ENCODE measurements around the gene DDIT4.
"Not testable (repeated sequence)": the region's sequence is repeated elsewhere in the genome, so short reads cannot be mapped to it uniquely, and the experiment has no call there.

Gene DDIT4

GRCh38 chr10:72273410-72274212 lies at the start of gene DDIT4:
Gene DDIT4 (plus strand): TSS chr10:72273924. CDS start chr10:72274217, 293 bp downstream.
- TF ChIP-seq CTCF (IDR thresholded peaks at IDR 0.05; ENCODE audit: low read depth, low read length): no peak
- H3K4me3 ChIP-seq (ENCODE audit: low read depth, low read length): peak within 1 kb of the TSS; percentile 87

DNA sequence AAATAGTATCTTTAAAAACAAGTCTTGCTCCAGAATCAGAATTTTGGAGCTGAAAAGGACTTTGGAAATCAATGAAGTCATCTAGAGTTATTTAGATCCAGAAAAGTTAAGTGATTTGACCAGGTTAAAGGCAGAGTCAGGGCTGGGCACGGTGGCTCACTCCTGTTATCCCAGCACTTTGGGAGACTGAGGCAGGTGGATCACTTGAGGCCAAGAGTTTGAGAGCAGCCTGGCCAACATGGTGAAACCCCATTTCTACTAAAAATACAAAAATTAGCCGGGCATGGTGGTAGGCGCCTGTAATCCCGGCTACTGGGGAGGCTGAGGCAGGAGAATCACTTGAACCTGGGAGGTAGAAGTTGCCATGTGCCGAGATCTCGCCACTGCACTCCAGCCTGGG lies 49.5 kb upstream of the DDIT4 start:
- H3K4me3 ChIP-seq (ENCODE audit: low read depth, low read length): not testable (repeated sequence)

GRCh38 chr10:72226418-72227027 lies 47.2 kb upstream of the DDIT4 start:
- no peak overlapping the region for H3K4me3 ChIP-seq (ENCODE audit: low read depth, low read length)
- TF ChIP-seq CTCF (IDR thresholded peaks at IDR 0.05; ENCODE audit: low read depth, low read length): no peak

DNA sequence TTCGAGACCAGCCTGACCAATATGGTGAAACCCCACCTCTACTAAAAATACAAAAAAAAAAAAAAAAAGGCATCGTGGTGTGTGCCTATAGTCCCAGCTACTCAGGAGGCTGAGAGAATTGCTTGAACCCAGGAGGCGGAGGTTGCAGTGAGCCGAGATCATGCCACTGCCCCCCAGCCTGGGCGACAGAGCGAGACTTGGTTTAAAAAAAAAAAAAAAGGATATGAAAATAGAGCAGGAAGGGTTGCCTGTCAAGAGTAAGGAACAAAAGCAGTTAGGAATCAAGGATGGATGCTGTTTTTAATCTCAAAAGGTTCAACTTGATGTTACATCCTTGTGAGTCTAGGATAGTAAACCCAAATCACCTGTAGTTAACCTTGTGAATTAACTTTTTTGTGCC lies 45.9 kb upstream of the DDIT4 start:
- TF ChIP-seq CTCF (IDR thresholded peaks at IDR 0.05; ENCODE audit: low read depth, low read length): no peak
- no peak overlapping the region for H3K4me3 ChIP-seq (ENCODE audit: low read depth, low read length)

GRCh38 chr10:72228318-72228751 lies 45.4 kb upstream of the DDIT4 start:
- no peak overlapping the region for H3K4me3 ChIP-seq (ENCODE audit: low read depth, low read length)
- TF ChIP-seq CTCF (IDR thresholded peaks at IDR 0.05; ENCODE audit: low read depth, low read length): no peak

DNA sequence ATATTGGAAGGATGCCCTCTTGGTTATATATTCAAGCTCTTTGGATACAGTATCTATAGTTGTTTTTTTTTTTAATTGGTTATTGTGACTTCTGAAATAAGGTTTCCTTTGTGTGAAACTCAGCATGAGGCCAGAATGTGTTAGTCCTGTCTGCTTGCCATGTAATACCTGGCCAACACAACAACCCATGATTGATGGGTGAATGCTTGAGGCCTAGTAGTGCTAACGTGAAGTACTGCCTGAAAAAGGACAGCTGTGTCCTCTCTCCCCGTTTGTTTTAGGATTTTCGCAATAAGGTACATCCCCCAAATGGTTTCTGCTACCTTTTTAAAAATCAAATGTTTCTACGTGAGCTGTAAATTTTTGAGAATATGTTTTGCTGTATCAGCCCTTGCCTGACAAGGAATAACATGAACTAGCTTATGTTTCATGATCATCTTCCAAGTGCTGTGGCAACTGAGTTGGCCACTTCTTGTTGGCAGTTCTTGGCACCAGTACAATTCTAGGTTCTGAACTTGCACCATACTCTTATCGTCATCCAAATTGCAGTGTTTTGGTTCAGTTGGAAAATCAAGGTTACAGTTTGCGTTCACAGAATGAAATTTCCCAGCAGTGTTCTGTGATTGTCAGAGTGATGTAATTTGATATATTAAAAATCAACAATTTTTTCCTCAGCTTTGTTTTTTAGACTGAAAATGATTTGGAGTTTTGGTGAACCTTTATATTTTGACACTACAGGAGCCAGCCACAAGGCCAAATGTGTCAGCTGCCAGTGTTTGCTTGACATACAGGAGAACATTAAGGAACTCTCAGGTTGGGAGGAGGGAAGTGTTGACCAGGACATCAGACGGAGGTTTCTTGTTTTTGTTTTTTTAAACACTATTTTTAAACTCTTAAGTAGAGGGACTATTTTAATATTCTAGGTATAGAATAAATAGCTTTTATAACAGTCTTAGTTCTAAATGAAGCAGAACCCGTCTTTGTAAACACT lies 44.2 kb upstream of the DDIT4 start:
- H3K4me3 ChIP-seq (ENCODE audit: low read depth, low read length): no peak overlapping the region
- no peak for TF ChIP-seq CTCF (IDR thresholded peaks at IDR 0.05; ENCODE audit: low read depth, low read length)

GRCh38 chr10:72233621-72234020 lies 40.1 kb upstream of the DDIT4 start:
- no peak for TF ChIP-seq CTCF (IDR thresholded peaks at IDR 0.05; ENCODE audit: low read depth, low read length)
- no peak overlapping the region for H3K4me3 ChIP-seq (ENCODE audit: low read depth, low read length)
